Type B pancreatic cell (in vitro differentiated cells): ENCODE results near the gene MYO1E. TPM values are rescaled to one million over a fixed set of nuclear protein-coding genes. Genes with fewer than 3 reads are reported as not detected.

Experiments used
- DNase-seq: peaks from one replicate; pipeline ENCODE4 v3.0.0; 2021; ENCODE audit warnings: mixed read lengths; ENCODE audit not compliant: unreplicated experiment; ENCODE audit errors: extremely low spot score
- H3K27ac Mint-ChIP-seq: 2 replicates; pipeline ENCODE4 v1.8.0; 2021; ENCODE audit warnings: mild to moderate bottlenecking, mixed read lengths
- H3K27me3 Mint-ChIP-seq: 2 replicates; pipeline ENCODE4 v1.8.0; 2021; ENCODE audit warnings: mixed read lengths
- H3K36me3 Mint-ChIP-seq: 2 replicates; pipeline ENCODE4 v1.8.0; 2021; ENCODE audit warnings: mixed read lengths
- H3K4me1 Mint-ChIP-seq: one replicate; pipeline ENCODE4 v1.8.0; 2021; ENCODE audit warnings: mixed read lengths; ENCODE audit not compliant: unreplicated experiment
- H3K4me3 Mint-ChIP-seq: 2 replicates; pipeline ENCODE4 v1.8.0; 2021; ENCODE audit warnings: mild to moderate bottlenecking, mixed read lengths
- H3K9me3 Mint-ChIP-seq: 2 replicates; pipeline ENCODE4 v1.8.0; 2021; ENCODE audit warnings: mixed read lengths
- CTCF ChIP-seq: fragments of 200-600 bp; sonication (generic); conservative IDR thresholded peaks from 2 replicates; pipeline ENCODE4 v1.5.0; 2021; ENCODE audit warnings: antibody characterized with exemption, mild to moderate bottlenecking
- long read RNA-seq: library from polyadenylated mRNA; unstranded; transcript quantifications from one replicate; pipeline ENCODE4 v2.0.0, GENCODE V29; 2020
- total RNA-seq: library from RNA; stranded (reverse); gene quantifications from 2 replicates; pipeline ENCODE4 v1.2.1, GENCODE V29; 2021; ENCODE audit warnings: low replicate concordance

Gene MYO1E
- total RNA-seq = 55.6 and 59.8 TPM in 2 replicates
- long read RNA-seq, partial matches to known transcripts = 19 of 25 reads
- long read RNA-seq, other reads (novel, unspliced or antisense) = 6 of 25 reads

- no peaks in the 10 kb centered on the region for H3K9me3 Mint-ChIP-seq
- H3K36me3 Mint-ChIP-seq = no peaks in the 10 kb centered on the region
- H3K4me3 Mint-ChIP-seq = peak within 1 kb of the TSS; percentile 99
- peaks cover 13% of the 10 kb centered on the region for H3K27me3 Mint-ChIP-seq
- peak; percentile 87 for DNase-seq
- H3K4me1 Mint-ChIP-seq = peaks cover 16% of the 10 kb centered on the region
- H3K27ac Mint-ChIP-seq = peak within 1 kb of the TSS; percentile 98
- no peak for TF ChIP-seq CTCF
Observed at GRCh38 chr15:59372352-59373211, at the start of gene MYO1E. Gene MYO1E (minus strand): TSS chr15:59372871. CDS start chr15:59372500, 371 bp downstream.

- Mint-ChIP-seq H3K4me3 (no peak overlapping the region), H3K4me1 (no peaks in the 10 kb centered on the region), H3K27me3 (peaks cover 62% of the 10 kb centered on the region), H3K36me3 (no peaks in the 10 kb centered on the region), H3K9me3 (peaks cover 4% of the 10 kb centered on the region), H3K27ac (no peak overlapping the region)
- DNase-seq = no peak
- peak; percentile 28 for TF ChIP-seq CTCF
Observed at GRCh38 chr15:59420986-59421618, 48.4 kb upstream of the MYO1E start.

GRCh38 chr15:59420108-59420507, 47.4 kb upstream of the MYO1E start:
- peaks cover 4% of the 10 kb centered on the region for H3K9me3 Mint-ChIP-seq
- H3K27ac Mint-ChIP-seq = no peak overlapping the region
- H3K4me3 Mint-ChIP-seq = no peak overlapping the region
- no peak for DNase-seq
- no peak for TF ChIP-seq CTCF
- H3K4me1 Mint-ChIP-seq = no peaks in the 10 kb centered on the region
- peaks cover 68% of the 10 kb centered on the region for H3K27me3 Mint-ChIP-seq
- no peaks in the 10 kb centered on the region for H3K36me3 Mint-ChIP-seq

GRCh38 chr15:59419170-59419569, 46.5 kb upstream of the MYO1E start:
- no peak for DNase-seq
- no peaks in the 10 kb centered on the region for H3K4me1 Mint-ChIP-seq
- no peaks in the 10 kb centered on the region for H3K36me3 Mint-ChIP-seq
- H3K9me3 Mint-ChIP-seq = no peaks in the 10 kb centered on the region
- no peak for TF ChIP-seq CTCF
- no peak overlapping the region for H3K4me3 Mint-ChIP-seq
- peaks cover 61% of the 10 kb centered on the region for H3K27me3 Mint-ChIP-seq
- H3K27ac Mint-ChIP-seq = no peak overlapping the region

- no peaks in the 10 kb centered on the region for H3K36me3 Mint-ChIP-seq
- peaks cover 54% of the 10 kb centered on the region for H3K27me3 Mint-ChIP-seq
- no peaks in the 10 kb centered on the region for H3K4me1 Mint-ChIP-seq
- no peak overlapping the region for H3K27ac Mint-ChIP-seq
- no peak for DNase-seq
- H3K9me3 Mint-ChIP-seq = no peaks in the 10 kb centered on the region
- TF ChIP-seq CTCF = no peak
- no peak overlapping the region for H3K4me3 Mint-ChIP-seq
Observed at GRCh38 chr15:59416816-59417215, 44.1 kb upstream of the MYO1E start.
